Glomerular endothelial cell (primary cell): ENCODE data around the gene SCYGR8. TPM values are rescaled to one million over a fixed set of nuclear protein-coding genes. Genes with fewer than 3 reads are reported as not detected.
"Not testable (repeated sequence)": the region's sequence is repeated elsewhere in the genome, so short reads cannot be mapped to it uniquely, and the experiment has no call there.

Source experiments
- DNase-seq: peaks from one replicate; pipeline ENCODE4 v3.0.0-alpha.2; 2011; ENCODE audit warnings: low read depth, low spot score; ENCODE audit errors: extremely low read depth
- total RNA-seq: library from RNA; depleted of rRNA; stranded (reverse); fragments of >200 nt; gene quantifications from 2 replicates; pipeline ENCODE4 v1.2.3, GENCODE V29; 2015

SCYGR8 gene
- not detected in 2 replicates for total RNA-seq

DNA sequence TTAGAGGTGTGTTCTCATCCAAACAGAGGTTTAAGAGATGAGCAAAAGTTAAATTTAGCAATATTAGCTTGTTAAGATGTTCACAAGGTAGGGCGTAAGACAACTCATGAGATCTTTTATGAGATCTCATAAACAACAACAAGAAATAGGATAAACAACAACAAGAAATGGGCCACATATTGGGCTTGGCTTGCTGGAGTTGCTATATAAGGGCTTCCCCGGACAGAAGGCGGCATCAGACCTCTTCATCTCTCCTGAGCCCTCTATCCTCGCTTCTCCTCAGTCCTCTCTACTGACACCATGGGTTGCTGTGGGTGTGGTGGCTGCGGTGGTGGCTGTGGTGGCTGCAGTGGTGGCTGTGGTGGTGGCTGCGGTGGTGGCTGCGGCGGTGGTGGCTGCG, at the start of gene SCYGR8:
SCYGR8 (plus strand) TSS at position 301 of the 400 bp plus-strand sequence; CDS start at position 301, 0 bp downstream.
- DNase-seq = no peak

DNA sequence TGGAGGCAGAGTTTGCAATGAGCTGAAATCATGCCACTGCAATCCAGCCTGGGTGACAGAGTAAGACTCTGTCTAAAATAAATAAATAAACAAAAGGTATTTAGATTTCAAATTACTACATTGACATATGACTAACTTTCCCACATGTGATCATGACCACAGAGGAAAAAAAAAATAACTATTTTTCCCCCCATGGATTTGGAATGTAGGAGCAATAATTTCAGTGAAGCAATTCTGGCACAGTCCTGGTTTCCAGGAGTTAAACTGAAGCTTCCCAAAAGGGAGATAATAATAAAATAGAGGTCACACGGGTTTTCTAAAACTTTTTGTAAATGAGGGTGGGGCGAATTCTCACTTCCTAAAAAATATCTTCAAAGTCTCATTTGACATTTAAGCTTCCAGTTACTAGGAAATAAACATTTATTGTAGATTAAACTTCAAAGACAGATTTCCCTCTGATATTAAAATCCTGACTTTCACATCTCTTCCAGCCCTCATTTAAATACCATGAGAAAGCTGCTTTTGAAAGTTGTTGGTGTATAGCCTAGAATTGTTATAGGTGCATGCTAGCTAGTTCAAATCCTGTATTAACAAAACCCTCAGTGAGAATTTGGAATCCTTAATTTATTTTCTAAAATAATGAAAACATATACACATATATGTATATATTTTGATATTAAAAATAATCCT, 48.6 kb upstream of the SCYGR8 start:
- no peak for DNase-seq

GRCh38 chr2:227701556-227701955, 44.1 kb upstream of the SCYGR8 start:
- DNase-seq = no peak

GRCh38 chr2:227703280-227703732, 42.4 kb upstream of the SCYGR8 start:
- no peak for DNase-seq

DNA sequence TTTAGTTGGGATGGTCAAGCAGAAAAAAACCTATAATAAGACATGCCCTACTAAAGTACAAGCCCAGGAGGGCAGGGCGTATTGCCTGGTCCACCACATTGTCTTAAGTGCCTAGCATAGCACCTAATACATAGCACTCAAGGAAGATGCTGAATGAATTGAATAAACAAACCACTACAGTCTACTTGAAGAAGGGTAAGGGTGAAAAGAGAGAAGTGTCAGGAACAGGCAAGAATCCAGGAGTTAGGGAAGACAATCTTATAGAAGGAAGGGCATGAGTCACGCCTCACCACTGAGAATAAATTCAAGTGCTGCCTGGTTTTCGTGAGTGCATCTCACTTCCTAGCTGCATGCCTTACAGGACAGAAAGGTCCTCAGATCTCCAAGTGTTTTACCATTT, 41.7 kb upstream of the SCYGR8 start:
- no peak for DNase-seq

GRCh38 chr2:227706859-227707258, 38.8 kb upstream of the SCYGR8 start:
- no peak for DNase-seq

GRCh38 chr2:227707390-227707789, 38.3 kb upstream of the SCYGR8 start:
- DNase-seq = no peak

DNA sequence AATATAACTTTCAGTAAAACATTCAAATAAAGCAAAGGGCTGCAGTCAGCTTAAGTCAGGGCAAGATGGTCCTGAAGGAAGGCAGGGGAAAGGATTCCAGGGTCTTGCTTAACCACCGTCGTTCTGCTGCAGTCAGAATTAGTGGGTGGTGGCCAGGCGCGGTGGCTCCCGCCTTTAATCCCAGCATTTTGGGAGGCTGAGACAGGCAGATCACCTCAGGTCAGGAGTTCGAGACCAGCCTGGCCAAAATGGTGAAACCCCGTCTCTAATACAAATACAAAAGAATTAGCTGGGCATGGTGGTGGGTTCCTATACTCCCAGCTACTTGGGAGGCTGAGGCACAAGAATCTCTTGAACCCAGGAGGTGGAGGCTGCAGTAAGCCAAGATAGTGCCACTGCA, 34.7 kb upstream of the SCYGR8 start:
- DNase-seq = no peak

GRCh38 chr2:227713291-227713690, 32.4 kb upstream of the SCYGR8 start:
- no peak for DNase-seq

- no peak for DNase-seq
Measured at GRCh38 chr2:227716501-227716900, 29.2 kb upstream of the SCYGR8 start.

- peak; percentile 18 for DNase-seq
Measured at GRCh38 chr2:227717687-227718567, 27.8 kb upstream of the SCYGR8 start, which contains the start of gene SLC19A3. TSS of gene SLC19A3 (minus strand) at chr2:227718028. CDS start at chr2:227702318, 15,710 bp downstream.

DNA sequence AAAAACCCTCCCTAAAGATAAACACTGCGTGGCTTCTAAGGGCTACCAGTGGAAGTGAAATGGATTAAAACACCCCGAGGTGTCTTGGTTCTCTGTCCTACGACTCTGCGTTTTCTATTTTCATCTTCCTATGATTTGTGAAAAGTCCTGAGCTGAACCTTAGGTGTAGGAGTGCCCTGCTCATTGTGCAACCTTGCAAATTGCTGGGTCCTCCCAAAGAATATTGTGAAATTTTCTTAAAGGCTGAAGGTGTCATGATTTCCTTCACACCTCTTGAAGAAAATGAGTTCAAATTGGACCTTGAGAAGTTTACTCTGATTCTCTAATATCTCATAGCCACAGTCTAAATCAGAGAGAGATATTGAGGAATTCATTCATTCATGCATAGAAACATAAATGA, 26.1 kb upstream of the SCYGR8 start:
- DNase-seq = no peak

GRCh38 chr2:227720680-227721079, 25.0 kb upstream of the SCYGR8 start:
- DNase-seq = no peak

GRCh38 chr2:227722821-227723220, 22.9 kb upstream of the SCYGR8 start:
- DNase-seq = not testable (repeated sequence)

GRCh38 chr2:227724394-227725039, 21.2 kb upstream of the SCYGR8 start, which contains the start of gene SCYGR6:
TSS of gene SCYGR6 (minus strand) at chr2:227724757. CDS start at chr2:227724757, 0 bp downstream.
- DNase-seq = no peak

DNA sequence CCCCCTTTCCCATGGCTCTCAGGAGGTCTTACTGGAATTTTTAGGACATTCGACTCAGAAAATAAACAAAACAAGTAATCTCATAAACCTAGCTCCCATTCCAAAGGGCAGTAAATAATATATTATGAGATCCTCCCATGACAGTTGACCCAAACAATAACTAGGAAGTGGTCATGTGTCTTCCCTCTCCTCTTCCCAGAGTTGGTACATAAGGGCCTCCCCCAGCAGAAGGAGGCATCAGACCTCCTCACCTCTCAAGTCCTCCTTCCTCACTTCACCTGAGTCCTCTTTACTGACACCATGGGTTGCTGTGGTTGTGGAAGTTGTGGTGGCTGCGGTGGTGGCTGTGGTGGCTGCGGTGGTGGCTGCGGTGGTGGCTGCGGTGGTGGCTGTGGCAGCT, 17.7 kb upstream of the SCYGR8 start, which contains the start of gene SCYGR7:
SCYGR7 (plus strand) TSS at position 301 of the 400 bp plus-strand sequence; CDS start at position 301, 0 bp downstream.
- DNase-seq = no peak

DNA sequence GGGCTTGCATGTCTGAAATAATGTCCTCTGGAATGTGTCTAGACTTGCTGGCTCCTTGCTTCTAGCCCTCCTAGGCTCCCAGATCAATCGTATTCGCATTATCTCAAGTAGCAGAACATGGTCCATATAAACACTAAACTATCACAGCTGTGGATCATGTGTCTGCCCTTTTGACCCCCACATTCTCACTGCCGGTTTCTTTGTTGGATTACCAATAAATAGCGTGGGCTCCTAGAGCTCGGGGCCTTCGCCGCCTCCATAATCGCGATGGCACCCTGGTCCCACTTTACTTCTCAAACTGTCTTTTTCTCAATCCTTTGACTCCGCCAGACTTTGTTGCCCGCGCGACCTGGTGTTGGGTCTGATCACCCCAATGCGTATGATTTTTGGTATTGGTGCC, 6.3 kb upstream of the SCYGR8 start:
- no peak for DNase-seq

GRCh38 chr2:227740705-227741104, 5.0 kb upstream of the SCYGR8 start:
- not testable (repeated sequence) for DNase-seq

- no peak for DNase-seq
Measured at GRCh38 chr2:227748079-227748478, 2.4 kb downstream of the SCYGR8 start.

GRCh38 chr2:227756261-227756660, 10.6 kb downstream of the SCYGR8 start:
- not testable (repeated sequence) for DNase-seq
